A549 treated with RU486 at 1 μM for 4 hours (cell line): ENCODE data around the gene AIF1L. TPM values are rescaled to one million over a fixed set of nuclear protein-coding genes. Genes with fewer than 3 reads are reported as not detected.

Source experiments
- total RNA-seq: library from RNA; stranded (reverse); fragments of 200-300 nt; extraction: Qiagen RNA extraction; gene quantifications from 5 replicates; pipeline ENCODE4 v1.2.3, GENCODE V29; 2022; ENCODE audit warnings: low read depth

Gene AIF1L
- 0.94 to 1.5 TPM (median 1.1 TPM) in 5 replicates for total RNA-seq

GRCh38 chr9:131096269-131097125, at the start of gene AIF1L:
AIF1L (plus strand) TSS chr9:131096531; CDS start chr9:131096630, 99 bp downstream.

GRCh38 chr9:131125288-131126058, 29.1 kb downstream of the AIF1L start, which contains the start of gene NUP214:
NUP214 (plus strand) TSS chr9:131125586; CDS start chr9:131125705, 119 bp downstream.

Other genes with a start within 250 kb of the AIF1L start
- not detected in 5 replicates for gene QRFP, start 199.7 kb upstream of the AIF1L start, total RNA-seq
- gene FIBCD1, start 157.3 kb upstream of the AIF1L start, total RNA-seq, result 7.6 to 16.0 TPM (median 11.0 TPM) in 5 replicates
- gene LAMC3, start 87.4 kb upstream of the AIF1L start, total RNA-seq, result 1.4 to 2.6 TPM (median 2.1 TPM) in 5 replicates
- 22.4 to 32.4 TPM (median 24.0 TPM) in 5 replicates for gene NUP214, start 29.1 kb downstream of the AIF1L start, total RNA-seq
- 0.22 to 0.44 TPM (median 0.35 TPM) in 5 replicates for gene FAM78A, start 180.0 kb downstream of the AIF1L start, total RNA-seq
- gene PLPP7, start 193.2 kb downstream of the AIF1L start, total RNA-seq, result not detected in 5 replicates